Liver (tissue), 2 donors: ENCODE data around the gene CYBB.

Experiments used
- RAD21 ChIP-seq, 2 donors: IDR thresholded peaks; 2 replicates each; pipeline ENCODE4 v1.6.1; 2016; ENCODE audit warnings: antibody characterized with exemption in 2 of 2, mild to moderate bottlenecking in 2 of 2
- REST ChIP-seq: IDR thresholded peaks from 2 replicates; pipeline ENCODE4 v1.6.1; 2016; ENCODE audit warnings: antibody characterized with exemption, mild to moderate bottlenecking
- donor health status: healthy.

- no peak for TF ChIP-seq RAD21 (IDR thresholded peaks at IDR 0.05)
- no peak for TF ChIP-seq REST
These were observed 74.3 kb downstream of the CYBB start for GRCh38 chrX:37854148-37854547.
